H1 (cell line): ENCODE data around the gene MED1. TPM values are rescaled to one million over a fixed set of nuclear protein-coding genes. Genes with fewer than 3 reads are reported as not detected.
"Not testable (repeated sequence)": the region's sequence is repeated elsewhere in the genome, so short reads cannot be mapped to it uniquely, and the experiment has no call there.

Experiments used
- CTCF ChIA-PET: fragments of 300-600 bp; sonication (Branson Sonifier 250); formaldehyde crosslinking; loops from one replicate; lab custom pipeline; 2021; ENCODE audit not compliant: partially characterized antibody; lab: Charles Lee
- POLR2A ChIA-PET: fragments of 300-600 bp; sonication (Branson Sonifier 250); formaldehyde crosslinking; loops from one replicate; lab custom pipeline; 2021; ENCODE audit warnings: inconsistent platforms; ENCODE audit not compliant: partially characterized antibody; lab: Charles Lee
- DNase-seq, 2 experiments: peaks; one replicate each; pipeline versions ENCODE4 v3.0.0 to v3.0.0-alpha.2; 2010 to 2022; ENCODE audit warnings: low spot score in 2 of 2, low read depth in 1 of 2, mixed read lengths in 1 of 2
- FAIRE-seq: peaks from 2 replicates; lab custom pipeline; 2011; peaks lifted over from hg19 to GRCh38; lab: Jason Lieb, UNC
- H2AFZ ChIP-seq: 2 replicates; pipeline ENCODE4 v1.8.1; 2012; ENCODE audit warnings: low read length, inconsistent platforms
- H2AK5ac ChIP-seq: 2 replicates; pipeline ENCODE4 v1.6.1; 2013; ENCODE audit warnings: low read depth, low read length
- H2BK120ac ChIP-seq: replicated peaks from 2 replicates; pipeline ENCODE3; 2013; ENCODE audit warnings: low read depth, low read length, inconsistent platforms
- H2BK12ac ChIP-seq: 2 replicates; pipeline ENCODE4 v1.6.1; 2013; ENCODE audit warnings: low read depth, low read length
- H2BK15ac ChIP-seq: 2 replicates; pipeline ENCODE4 v1.6.1; 2013; ENCODE audit warnings: low read length
- H2BK20ac ChIP-seq: 2 replicates; pipeline ENCODE4 v1.6.1; 2013; ENCODE audit warnings: low read length
- H2BK5ac ChIP-seq: 2 replicates; pipeline ENCODE4 v1.6.1; 2013; ENCODE audit warnings: low read depth, low read length
- H3K14ac ChIP-seq: 2 replicates; pipeline ENCODE4 v1.6.1; 2013; ENCODE audit warnings: inconsistent platforms; ENCODE audit not compliant: insufficient read length
- H3K18ac ChIP-seq: 2 replicates; pipeline ENCODE4 v1.6.1; 2013; ENCODE audit warnings: low read length; ENCODE audit errors: extremely low read depth
- H3K23ac ChIP-seq: 2 replicates; pipeline ENCODE4 v1.6.1; 2013; ENCODE audit warnings: inconsistent platforms; ENCODE audit not compliant: insufficient read length
- H3K23me2 ChIP-seq: 2 replicates; pipeline ENCODE4 v1.6.1; 2013; ENCODE audit warnings: low read depth, low read length
- H3K27ac ChIP-seq: 2 replicates; pipeline ENCODE4 v1.6.1; 2011; ENCODE audit warnings: low read depth, low read length, inconsistent platforms
- H3K27me3 ChIP-seq, 4 experiments: replicated peaks in 1 of 4; 1 replicate in 1 of 4; 2 replicates in 3 of 4; pipeline versions ENCODE4 v1.6.1 to v1.8.1; 2011 to 2013; ENCODE audit warnings: low read length in 3 of 4, mild to moderate bottlenecking in 3 of 4, inconsistent platforms in 2 of 4, mixed read lengths in 2 of 4, moderate library complexity in 1 of 4; ENCODE audit not compliant: control insufficient read depth in 3 of 4, insufficient read depth in 3 of 4; ENCODE audit errors: extremely low read depth in 1 of 4
- H3K36me3 ChIP-seq, 4 experiments: 2 replicates each; pipeline versions ENCODE4 v1.6.1 to v1.8.1; 2011 to 2013; ENCODE audit warnings: mild to moderate bottlenecking in 4 of 4, low read length in 3 of 4, moderate library complexity in 2 of 4, control low read depth in 1 of 4, inconsistent platforms in 1 of 4; ENCODE audit not compliant: insufficient read depth in 4 of 4, control insufficient read depth in 2 of 4
- H3K4ac ChIP-seq: replicated peaks from 2 replicates; pipeline ENCODE3; 2013; ENCODE audit warnings: low read length, low read depth, mixed read lengths, inconsistent platforms; ENCODE audit not compliant: insufficient read length
- H3K4me1 ChIP-seq, 4 experiments: replicated peaks in 1 of 4; 1 replicate in 1 of 4; 2 replicates in 3 of 4; pipeline versions ENCODE4 v1.6.1 to v1.8.1; 2011 to 2013; ENCODE audit warnings: low read length in 3 of 4, inconsistent platforms in 2 of 4, mixed read lengths in 1 of 4; ENCODE audit not compliant: insufficient read depth in 4 of 4, control insufficient read depth in 3 of 4
- H3K4me2 ChIP-seq, 2 experiments: 2 replicates each; pipeline versions ENCODE4 v1.6.1 to v1.8.1; 2011 to 2013; ENCODE audit warnings: low read depth in 2 of 2, low read length in 2 of 2, control low read depth in 1 of 2, inconsistent platforms in 1 of 2, mild to moderate bottlenecking in 1 of 2; ENCODE audit not compliant: insufficient read depth in 1 of 2
- H3K4me3 ChIP-seq, 4 experiments: fragments of 200-600, 300-600 bp in 1 of 4; sonication (generic), shearing (Covaris generic), sonication (Bioruptor Twin) in 1 of 4; 2 replicates each; pipeline versions ENCODE4 v1.5.1 to v1.8.1; 2011 to 2016; ENCODE audit warnings: low read length in 4 of 4, low read depth in 3 of 4, control low read depth in 2 of 4, inconsistent platforms in 2 of 4, mild to moderate bottlenecking in 2 of 4, mixed read lengths in 1 of 4, moderate library complexity in 1 of 4; ENCODE audit not compliant: insufficient read depth in 2 of 4; ENCODE audit errors: extremely low read depth in 1 of 4
- H3K56ac ChIP-seq: replicated peaks from 2 replicates; pipeline ENCODE3; 2013; ENCODE audit warnings: low read depth, mild to moderate bottlenecking, mixed read lengths, low read length, inconsistent platforms; ENCODE audit not compliant: insufficient read length
- H3K79me1 ChIP-seq: 2 replicates; pipeline ENCODE4 v1.6.1; 2013; ENCODE audit warnings: low read depth, low read length, control low read depth
- H3K79me2 ChIP-seq, 2 experiments: 2 replicates each; pipeline versions ENCODE4 v1.6.1 to v1.8.1; 2012 to 2013; ENCODE audit warnings: low read length in 2 of 2, mild to moderate bottlenecking in 2 of 2, inconsistent platforms in 1 of 2; ENCODE audit not compliant: insufficient read depth in 2 of 2, control insufficient read depth in 1 of 2
- H3K9ac ChIP-seq, 4 experiments: replicated peaks in 1 of 4; 1 replicate in 1 of 4; 2 replicates in 3 of 4; pipeline versions ENCODE4 v1.6.1 to v1.8.1; 2011 to 2013; ENCODE audit warnings: low read depth in 3 of 4, low read length in 3 of 4, control low read depth in 2 of 4, mild to moderate bottlenecking in 2 of 4, moderate library complexity in 2 of 4, inconsistent platforms in 1 of 4; ENCODE audit errors: extremely low read depth in 1 of 4
- H3K9me3 ChIP-seq, 2 experiments: 2 replicates each; pipeline versions ENCODE4 v1.6.1 to v1.8.1; 2012 to 2013; ENCODE audit warnings: mild to moderate bottlenecking in 2 of 2, moderate library complexity in 2 of 2, control low read depth in 1 of 2, inconsistent platforms in 1 of 2, low read depth in 1 of 2, low read length in 1 of 2, mixed read lengths in 1 of 2; ENCODE audit not compliant: insufficient read depth in 2 of 2
- H4K20me1 ChIP-seq, 2 experiments: replicated peaks in 1 of 2; 2 replicates each; pipeline versions ENCODE3 to v1.8.1; 2011 to 2013; ENCODE audit warnings: inconsistent platforms in 2 of 2, low read length in 2 of 2, mild to moderate bottlenecking in 1 of 2; ENCODE audit not compliant: insufficient read depth in 2 of 2, control insufficient read depth in 1 of 2
- H4K5ac ChIP-seq: 2 replicates; pipeline ENCODE4 v1.6.1; 2013; ENCODE audit warnings: low read length, low read depth, mixed read lengths, inconsistent platforms; ENCODE audit not compliant: insufficient read length
- H4K8ac ChIP-seq: 2 replicates; pipeline ENCODE4 v1.8.0; 2013; ENCODE audit warnings: mild to moderate bottlenecking, moderate library complexity, low read length, inconsistent platforms; ENCODE audit not compliant: insufficient read depth; ENCODE audit errors: extremely low read depth
- H4K91ac ChIP-seq: replicated peaks from 2 replicates; pipeline ENCODE3; 2013; ENCODE audit warnings: low read length, mixed read lengths, inconsistent platforms; ENCODE audit not compliant: insufficient read length
- CTCF ChIP-seq, 3 experiments: IDR thresholded peaks; 1 replicate in 2 of 3; 2 replicates in 1 of 3; pipeline versions ENCODE4 v1.5.1 to v1.6.1; 2011; ENCODE audit warnings: low read length in 3 of 3, mild to moderate bottlenecking in 3 of 3, inconsistent platforms in 2 of 3, low read depth in 1 of 3, moderate library complexity in 1 of 3; ENCODE audit not compliant: insufficient read depth in 1 of 3; ENCODE audit errors: control extremely low read depth in 1 of 3
- TAF1 ChIP-seq: IDR thresholded peaks from 2 replicates; pipeline ENCODE4 v1.6.1; 2011; ENCODE audit warnings: mild to moderate bottlenecking, low read depth, low read length
- WGBS, 2 experiments: shearing (Covaris generic) in 1 of 2; methylation state at CpG; one replicate each; pipeline versions ENCODE4 v1.1.6 to v1.1.7; 2013 to 2015; ENCODE audit warnings: low lambda C conversion rate in 2 of 2, mixed read lengths in 2 of 2, inconsistent platforms in 1 of 2, low coverage in 1 of 2, missing lambda C conversion rate in 1 of 2; ENCODE audit not compliant: insufficient replicate concordance in 2 of 2, insufficient coverage in 1 of 2, insufficient read length in 1 of 2; ENCODE audit errors: extremely low coverage in 1 of 2, missing lambda C conversion rate in 1 of 2; 5-methylcytosine and 5-hydroxymethylcytosine counted together
- polyA plus RNA-seq, 7 experiments: library from polyadenylated mRNA; depleted of rRNA in 3 of 7; stranded (reverse) in 5 of 7; unstranded in 2 of 7; fragments of >200 nt in 5 of 7; fragments of 200-250 nt in 2 of 7; gene quantifications; 1 replicate in 5 of 7; 2 replicates in 1 of 7; 4 replicates in 1 of 7; pipeline versions ENCODE4 v1.2.1 to v1.2.3, GENCODE V29; 2011 to 2013; ENCODE audit warnings: missing spikeins in 2 of 7, mixed read lengths in 2 of 7
- total RNA-seq: library from RNA; stranded (reverse); fragmentation: NEBNext Ultra II Directional; extraction: Animal tissue kit (Norgen Biotek cat#: 25700); gene quantifications from 2 replicates; pipeline ENCODE4 v1.2.1, GENCODE V29; 2021

Gene MED1
- total and polyA plus RNA-seq, 2 of the 8 experiments (the other 6 are each of a cell fraction or from before 2014, with no cell fraction given) = 24.7 to 56.5 TPM

- no peak for TF ChIP-seq CTCF (IDR thresholded peaks at IDR 0.05; ENCODE audit: control extremely low read depth in 1 of 3, insufficient read depth in 1 of 3, low read depth in 1 of 3, low read length in 3 of 3)
- TF ChIP-seq TAF1 = peak; percentile 98
Observed at GRCh38 chr17:39450847-39451581, at the start of gene MED1 (continued).

DNA sequence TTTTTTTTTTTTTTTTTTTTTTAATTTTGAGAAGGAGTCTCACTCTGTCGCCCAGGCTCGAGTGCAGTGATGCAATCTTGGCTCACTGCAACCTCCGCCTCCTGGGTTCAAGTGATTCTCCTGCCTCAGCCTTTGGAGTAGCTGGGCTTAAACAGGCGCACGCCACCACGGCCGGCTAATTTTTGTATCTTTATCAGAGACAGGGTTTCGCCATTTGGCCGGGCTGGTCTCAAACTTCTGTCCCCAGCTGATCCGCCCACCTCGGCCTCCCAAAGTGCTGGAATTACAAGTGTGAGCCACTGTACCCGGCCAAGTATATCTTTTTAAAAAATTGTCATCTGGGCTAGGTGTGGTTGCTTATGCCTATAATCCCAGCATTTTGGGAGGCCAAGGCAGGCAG, 45.9 kb upstream of the MED1 start:
- not testable (repeated sequence) for H3K79me2 ChIP-seq, H3K9me3 ChIP-seq, H3K27me3 ChIP-seq, H3K56ac ChIP-seq, H4K5ac ChIP-seq, H4K20me1 ChIP-seq, H2BK20ac ChIP-seq, H3K23ac ChIP-seq, H2BK12ac ChIP-seq, H4K8ac ChIP-seq, H3K79me1 ChIP-seq, H3K4me3 ChIP-seq, H3K9ac ChIP-seq, DNase-seq, FAIRE-seq, H2BK15ac ChIP-seq, H3K18ac ChIP-seq, H3K4me1 ChIP-seq, H3K23me2 ChIP-seq, H3K4ac ChIP-seq, H3K14ac ChIP-seq, H4K91ac ChIP-seq, H2AFZ ChIP-seq, H3K27ac ChIP-seq, H2AK5ac ChIP-seq, H3K4me2 ChIP-seq, H2BK120ac ChIP-seq, H2BK5ac ChIP-seq
- CTCF ChIA-PET = interaction anchor here (0.7 kb wide), 1 partner anchor 47 kb away, joined by 3 read pairs; no protein-coding TSS in a partner anchor
- 96% methylated on average over 12 of the region's 12 CpGs; no CpG with 5 or more reads in 1 of the 2 experiments for WGBS, 2 experiments
- peaks cover 19 to 60% (median 41%) of the 10 kb centered on the region in 4 experiments; a peak in 7 of 8 replicates for H3K36me3 ChIP-seq
- POLR2A ChIA-PET = interaction anchor here (1.3 kb wide), 2 partner anchors 17 to 35 kb away, joined by 3 to 5 read pairs; no protein-coding TSS in a partner anchor
